Sigmoid colon (tissue), 4 donors: ENCODE results near the gene MTTP.

ENCODE experiments used
- EP300 ChIP-seq, 4 donors: sonication (generic); formaldehyde crosslinking; IDR thresholded peaks; one replicate each; pipeline ENCODE4 v1.6.1; 2017; ENCODE audit warnings: antibody characterized with exemption in 4 of 4
- TF ChIP-seq, protein P1 (sequence below), 4 experiments: fragments of 450-650 bp in 3 of 4; fragments of 200-600 bp in 1 of 4; IDR thresholded peaks; one replicate each; pipeline ENCODE4 v1.5.1; 2016 to 2019; ENCODE audit warnings: antibody characterized with exemption in 4 of 4, mild to moderate bottlenecking in 3 of 4, moderate library complexity in 2 of 4

DNA sequence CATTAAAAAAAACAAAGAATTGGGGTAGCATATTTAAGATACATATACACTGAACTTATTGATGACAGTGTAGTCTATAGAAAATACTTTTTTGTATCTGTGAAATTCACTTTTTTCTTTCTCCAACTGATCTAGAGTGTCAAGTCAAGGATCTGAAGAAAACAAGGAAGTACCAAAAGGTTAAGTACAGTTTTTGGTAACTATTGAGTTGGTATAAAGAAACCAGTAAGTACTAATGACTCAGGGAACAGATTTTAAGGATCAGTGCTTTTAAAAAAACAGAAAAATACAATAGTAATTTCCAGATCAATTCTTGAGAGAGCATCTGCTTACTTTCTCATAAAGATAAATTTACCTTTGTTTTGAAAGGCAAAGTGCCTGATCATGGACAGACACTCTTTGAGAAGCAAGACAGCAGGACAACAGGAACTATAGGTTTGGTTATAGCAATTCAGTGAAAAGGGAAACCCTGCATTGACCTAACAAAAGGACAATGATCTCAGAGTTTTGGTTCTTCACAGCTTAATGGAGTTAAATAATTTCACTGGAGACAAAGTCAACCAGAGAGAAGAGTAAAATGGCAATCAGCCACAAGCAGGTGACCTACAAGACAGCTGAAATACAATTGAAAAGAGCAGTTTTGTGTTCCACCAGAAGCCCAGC, 34.2 kb upstream of the MTTP start:
- TF ChIP-seq EP300 (IDR thresholded peaks at IDR 0.05), result no peak
- TF ChIP-seq, protein P1, sequence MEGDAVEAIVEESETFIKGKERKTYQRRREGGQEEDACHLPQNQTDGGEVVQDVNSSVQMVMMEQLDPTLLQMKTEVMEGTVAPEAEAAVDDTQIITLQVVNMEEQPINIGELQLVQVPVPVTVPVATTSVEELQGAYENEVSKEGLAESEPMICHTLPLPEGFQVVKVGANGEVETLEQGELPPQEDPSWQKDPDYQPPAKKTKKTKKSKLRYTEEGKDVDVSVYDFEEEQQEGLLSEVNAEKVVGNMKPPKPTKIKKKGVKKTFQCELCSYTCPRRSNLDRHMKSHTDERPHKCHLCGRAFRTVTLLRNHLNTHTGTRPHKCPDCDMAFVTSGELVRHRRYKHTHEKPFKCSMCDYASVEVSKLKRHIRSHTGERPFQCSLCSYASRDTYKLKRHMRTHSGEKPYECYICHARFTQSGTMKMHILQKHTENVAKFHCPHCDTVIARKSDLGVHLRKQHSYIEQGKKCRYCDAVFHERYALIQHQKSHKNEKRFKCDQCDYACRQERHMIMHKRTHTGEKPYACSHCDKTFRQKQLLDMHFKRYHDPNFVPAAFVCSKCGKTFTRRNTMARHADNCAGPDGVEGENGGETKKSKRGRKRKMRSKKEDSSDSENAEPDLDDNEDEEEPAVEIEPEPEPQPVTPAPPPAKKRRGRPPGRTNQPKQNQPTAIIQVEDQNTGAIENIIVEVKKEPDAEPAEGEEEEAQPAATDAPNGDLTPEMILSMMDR (IDR thresholded peaks at IDR 0.05), result no peak
